T1000 (cell line): ENCODE measurements around the gene TRMT10B.
"Not testable (repeated sequence)": the region's sequence is repeated elsewhere in the genome, so short reads cannot be mapped to it uniquely, and the experiment has no call there.

Source experiments
- DNase-seq: peaks from one replicate; lab custom pipeline; 2025; ENCODE audit warnings: mixed read lengths; lab: John Stamatoyannopoulos, UW

Gene TRMT10B

DNA sequence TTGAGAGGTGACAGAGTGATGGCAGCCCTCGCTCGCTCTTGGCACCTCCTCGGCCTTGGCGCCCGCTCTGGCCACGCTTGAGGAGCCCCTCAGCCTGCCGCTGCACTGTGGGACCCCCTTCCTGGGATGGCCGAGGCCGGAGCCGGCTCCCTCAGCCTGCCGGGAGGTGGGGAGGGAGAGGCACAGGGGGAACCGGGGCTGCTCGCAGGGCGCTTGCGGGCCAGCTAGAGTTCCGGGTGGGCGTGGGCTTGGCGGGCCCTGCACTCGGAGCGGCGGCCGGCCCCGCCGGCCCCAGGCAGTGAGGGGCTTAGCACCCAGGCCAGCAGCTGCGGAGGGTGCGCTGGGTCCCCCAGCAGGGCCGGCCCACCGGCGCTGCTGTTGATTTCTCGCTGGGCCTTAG, 1.9 kb upstream of the TRMT10B start:
- not testable (repeated sequence) for DNase-seq

DNA sequence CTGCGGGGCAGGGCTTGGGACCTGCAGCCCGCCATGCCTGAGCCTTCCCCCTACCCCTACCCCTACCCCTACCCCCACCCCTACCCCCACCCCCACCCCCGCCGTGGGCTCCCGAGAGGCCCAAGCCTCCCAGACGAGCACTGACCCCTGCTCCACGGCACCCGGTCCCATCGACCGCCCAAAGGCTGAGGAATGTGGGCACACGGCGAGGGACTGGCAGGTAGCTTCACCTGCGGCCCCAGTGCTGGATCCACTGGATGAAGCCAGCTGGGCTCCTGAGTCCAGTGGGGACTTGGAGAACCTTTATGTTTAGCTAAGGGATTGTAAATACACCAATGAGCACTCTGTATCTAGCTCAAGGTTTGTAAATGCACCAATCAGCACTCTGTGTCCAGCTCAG, 1.5 kb upstream of the TRMT10B start:
- DNase-seq, result not testable (repeated sequence)

DNA sequence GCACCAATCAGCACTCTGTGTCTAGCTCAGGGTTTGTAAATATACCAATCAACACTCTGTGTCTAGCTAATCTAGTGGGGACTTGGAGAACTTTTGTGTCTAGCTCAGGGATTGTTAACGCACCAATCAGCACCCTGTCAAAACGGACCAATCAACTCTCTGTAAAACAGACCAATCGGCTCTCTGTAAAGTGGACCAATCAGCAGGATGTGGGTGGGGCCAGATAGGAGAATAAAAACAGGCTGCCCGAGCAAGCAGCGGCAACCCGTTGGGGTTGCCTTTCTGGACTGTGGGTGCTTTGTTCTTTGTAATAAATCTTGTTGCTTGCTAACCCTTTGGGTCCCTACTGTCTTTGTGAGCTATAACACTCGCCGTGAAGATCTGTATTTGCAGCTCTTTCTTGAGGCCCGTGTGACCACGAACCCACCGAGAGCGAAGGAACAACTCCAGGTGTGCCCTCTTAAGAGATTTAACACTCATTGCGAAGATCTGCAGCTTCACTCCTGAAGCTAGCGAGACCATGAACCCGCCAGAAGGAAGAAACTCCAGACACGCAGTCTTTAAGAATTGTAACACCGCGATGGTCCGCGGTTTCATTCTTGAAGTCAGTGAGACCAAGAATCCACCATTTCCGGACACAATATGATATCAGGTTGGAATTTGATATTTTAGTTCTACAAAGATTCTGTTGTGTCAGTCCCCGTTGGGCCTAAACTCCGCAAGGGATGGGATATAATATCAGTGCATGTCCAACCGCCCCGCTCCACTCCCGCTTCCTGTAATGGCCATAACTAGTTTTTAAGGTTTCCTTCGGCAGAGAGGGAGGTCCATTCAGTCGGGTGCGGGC, 740 bp upstream of the TRMT10B start:
- no peak for DNase-seq

DNA sequence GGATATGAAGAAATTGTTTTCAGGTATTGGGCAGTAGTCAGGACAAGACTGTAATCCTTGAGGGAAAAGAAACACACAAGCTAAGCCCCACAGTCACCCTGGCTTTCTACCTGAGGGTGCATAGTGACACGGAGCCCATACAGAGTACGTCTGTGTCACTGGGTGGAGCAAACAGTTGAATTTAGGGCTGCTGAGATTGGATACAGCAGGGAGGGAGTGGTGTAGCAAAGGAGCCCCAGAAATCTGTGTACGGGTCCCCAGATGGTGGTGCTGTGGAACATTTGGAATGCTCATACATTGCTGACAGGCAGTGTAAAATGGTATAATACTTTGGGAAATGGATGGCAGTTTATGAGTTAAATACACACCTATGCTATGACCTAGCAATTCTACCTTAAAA, 5.1 kb downstream of the TRMT10B start:
- no peak for DNase-seq

DNA sequence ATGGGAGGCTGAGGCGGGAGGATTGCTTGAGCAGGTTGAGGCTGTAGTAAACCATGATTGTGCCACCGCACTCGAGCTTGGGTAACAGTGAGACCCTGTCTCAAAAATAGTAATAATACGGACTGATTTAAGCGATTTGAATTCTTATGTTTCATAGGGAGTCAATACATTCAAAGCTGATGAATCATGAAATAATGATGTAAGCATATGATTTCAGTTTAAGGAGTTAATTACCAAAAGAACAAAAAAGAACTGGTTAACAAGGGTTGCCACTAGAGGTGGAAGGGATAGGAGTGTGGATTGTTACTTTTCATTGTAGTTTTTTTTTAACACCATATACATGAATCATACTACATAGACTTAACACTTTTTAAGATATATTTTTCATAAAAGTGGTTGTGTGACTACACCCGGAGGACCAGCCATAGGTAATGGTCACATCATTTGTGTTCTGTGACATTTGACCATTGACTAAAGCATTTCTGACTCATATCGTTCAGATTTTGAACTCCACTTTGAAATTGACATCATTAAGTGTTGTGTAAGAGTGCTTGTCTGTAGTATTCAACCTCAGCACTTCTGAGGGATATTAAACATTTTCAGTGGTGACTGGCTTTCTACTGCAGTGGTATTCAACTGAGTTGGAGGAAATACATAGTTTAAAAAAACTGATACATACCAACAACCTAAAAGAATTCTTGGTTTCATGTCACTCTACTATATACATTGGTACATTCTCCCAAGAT, 7.0 kb downstream of the TRMT10B start:
- DNase-seq, result no peak

DNA sequence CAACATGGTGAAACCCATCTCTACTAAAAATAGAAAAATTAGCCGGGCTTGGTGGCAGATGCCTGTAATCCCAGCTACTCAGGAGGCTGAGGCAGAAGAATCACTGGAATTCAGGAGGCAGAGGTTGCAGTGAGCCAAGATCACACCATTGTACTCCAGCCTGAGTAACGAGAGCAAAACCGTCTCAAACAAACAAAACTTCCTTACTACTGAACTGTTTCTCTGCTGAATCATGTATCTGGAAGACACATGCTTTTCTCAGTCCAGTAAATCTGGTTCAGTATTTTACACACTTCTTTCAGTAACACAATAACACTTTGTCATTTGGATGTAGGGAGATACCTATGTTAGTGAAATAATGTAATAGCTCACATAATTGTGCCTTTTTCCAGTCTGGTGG, 7.9 kb downstream of the TRMT10B start:
- no peak for DNase-seq

DNA sequence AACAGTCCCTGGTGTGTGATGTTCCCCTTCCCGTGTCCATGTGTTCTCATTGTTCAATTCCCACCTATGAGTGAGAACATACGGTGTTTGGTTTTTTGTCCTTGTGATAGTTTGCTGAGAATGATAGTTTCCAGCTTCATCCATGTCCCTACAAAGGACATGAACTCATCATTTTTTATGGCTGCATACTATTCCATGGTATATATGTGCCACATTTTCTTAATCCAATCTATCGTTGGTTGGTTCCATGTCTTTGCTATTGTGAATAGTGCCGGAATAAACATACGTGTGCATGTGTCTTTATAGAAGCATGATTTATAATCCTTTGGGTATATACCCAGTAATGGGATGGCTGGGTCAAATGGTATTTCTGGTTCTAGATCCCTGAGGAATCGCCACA, 11.7 kb downstream of the TRMT10B start:
- not testable (repeated sequence) for DNase-seq

DNA sequence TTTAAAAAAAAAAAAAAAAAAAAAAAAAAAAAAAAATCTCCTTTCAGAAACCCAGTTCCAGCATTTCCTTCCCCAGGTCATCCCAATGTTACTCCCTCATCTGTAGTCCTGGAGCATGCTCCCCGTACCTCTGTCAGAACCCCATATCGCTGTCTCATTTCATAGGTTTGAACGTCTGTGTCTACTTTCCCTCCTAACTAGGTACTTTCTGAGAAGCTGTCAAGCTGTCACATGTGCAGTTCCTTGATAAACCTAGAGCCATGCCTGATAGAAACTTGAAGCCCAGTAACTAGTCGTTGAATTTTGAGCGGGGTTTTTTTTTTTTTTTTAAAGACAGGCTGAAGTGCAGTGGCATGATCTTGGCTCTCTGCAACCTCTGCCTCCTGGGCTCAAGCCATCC, 15.7 kb downstream of the TRMT10B start:
- DNase-seq, result no peak

DNA sequence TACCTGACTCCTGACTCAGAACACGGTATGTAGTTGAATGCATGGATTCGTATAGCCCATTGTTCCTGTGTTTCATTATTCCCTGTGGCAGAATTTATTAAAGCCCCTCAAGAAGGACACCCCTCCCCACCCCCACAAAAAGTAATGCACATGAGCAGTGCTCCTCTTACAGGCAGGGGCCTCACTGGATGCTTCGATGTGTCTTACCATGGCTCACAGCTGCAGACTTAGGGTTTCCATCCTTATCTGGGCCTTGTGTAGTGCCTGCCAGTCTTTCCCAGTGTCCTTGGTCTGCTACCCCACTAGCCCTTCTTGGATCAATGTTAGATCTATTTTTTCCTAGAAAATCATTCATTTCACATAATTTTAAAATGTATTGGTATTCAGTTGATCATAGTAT, 16.4 kb downstream of the TRMT10B start:
- DNase-seq, result no peak

DNA sequence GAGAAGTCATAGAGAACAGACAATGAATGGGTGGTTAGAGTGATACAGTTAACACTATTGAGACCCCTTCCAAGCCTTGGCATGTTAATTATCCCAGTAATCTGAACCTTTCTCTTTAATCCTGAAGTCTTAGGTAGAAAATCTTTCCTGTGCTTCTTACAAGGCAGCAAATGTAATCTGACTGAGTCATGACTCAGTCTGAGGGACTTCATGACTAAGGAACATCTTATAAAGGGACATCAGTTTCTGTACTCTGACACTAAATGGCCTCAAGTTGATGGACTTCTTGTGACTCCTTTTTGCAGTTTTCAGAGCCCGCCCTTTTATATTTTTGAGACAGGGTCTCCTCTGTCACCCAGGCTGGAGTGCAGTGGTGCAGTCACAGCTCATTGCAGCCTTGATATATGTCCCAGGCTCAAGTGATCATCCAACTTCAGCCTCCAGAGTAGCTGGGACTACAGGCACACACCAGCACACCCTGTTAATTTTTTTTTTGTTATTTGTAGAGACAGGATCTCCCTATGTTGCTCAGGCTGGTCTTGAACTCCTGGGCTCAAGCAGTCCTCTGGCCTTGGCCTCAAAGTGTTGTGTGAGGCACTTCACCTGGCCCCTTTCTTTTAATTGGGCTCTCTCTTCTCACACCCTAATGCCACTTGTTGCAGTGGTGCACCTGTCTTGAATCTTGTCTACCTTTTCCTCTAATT, 21.8 kb downstream of the TRMT10B start:
- DNase-seq, result no peak

DNA sequence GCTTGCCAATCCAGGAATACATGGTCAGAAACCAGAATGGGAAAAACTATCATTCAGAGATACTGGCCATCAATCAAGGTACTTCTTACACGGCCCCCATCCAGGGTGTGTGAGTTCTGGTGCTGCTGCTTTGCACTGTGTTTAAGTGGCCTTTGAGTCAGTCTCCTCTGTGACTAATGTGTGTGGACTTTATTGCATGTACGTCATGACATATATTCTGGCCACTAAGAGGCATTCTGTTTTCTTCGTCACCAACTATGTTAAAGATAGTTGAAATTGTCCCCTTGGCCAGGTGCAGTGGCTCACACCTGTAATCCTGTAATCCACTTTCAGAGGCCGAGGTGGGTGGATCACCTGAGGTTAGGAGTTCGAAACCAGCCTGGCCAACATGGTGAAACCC, 22.7 kb downstream of the TRMT10B start:
- no peak for DNase-seq

DNA sequence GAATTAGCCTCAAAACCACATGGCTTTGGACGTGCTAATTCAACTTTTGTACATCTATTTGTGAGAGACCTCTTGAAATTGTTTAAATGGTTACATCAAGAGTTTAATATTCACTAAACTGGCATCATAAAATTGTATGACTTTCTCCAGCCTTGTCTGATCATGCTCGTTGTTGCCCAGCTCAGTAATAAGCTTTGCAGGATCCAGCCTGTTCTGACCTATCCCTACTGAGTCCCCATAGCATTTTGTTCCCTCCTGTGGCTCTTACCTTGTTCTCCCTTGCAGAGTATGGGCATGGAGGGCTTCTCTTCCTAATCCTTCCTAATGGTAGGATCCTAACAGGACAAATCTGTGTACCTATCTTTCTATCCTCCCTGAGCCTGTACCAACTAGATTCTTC, 24.9 kb downstream of the TRMT10B start:
- no peak for DNase-seq

DNA sequence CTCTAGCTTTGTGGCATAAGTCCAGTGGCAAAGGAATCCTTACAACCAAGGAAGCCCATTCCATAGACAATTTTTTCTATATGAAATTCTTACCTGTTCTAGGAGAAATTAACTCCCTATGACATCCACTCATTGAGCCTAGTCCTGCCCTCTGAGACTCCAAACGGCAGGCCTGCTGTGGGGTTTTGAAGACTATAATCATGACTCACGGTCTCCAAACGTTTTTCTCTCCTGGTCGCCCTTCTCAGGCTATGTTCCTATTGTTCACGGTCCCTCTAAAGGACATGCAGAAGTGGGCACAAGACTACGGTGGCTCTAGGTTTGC, 30.6 kb downstream of the TRMT10B start:
- DNase-seq, result no peak

DNA sequence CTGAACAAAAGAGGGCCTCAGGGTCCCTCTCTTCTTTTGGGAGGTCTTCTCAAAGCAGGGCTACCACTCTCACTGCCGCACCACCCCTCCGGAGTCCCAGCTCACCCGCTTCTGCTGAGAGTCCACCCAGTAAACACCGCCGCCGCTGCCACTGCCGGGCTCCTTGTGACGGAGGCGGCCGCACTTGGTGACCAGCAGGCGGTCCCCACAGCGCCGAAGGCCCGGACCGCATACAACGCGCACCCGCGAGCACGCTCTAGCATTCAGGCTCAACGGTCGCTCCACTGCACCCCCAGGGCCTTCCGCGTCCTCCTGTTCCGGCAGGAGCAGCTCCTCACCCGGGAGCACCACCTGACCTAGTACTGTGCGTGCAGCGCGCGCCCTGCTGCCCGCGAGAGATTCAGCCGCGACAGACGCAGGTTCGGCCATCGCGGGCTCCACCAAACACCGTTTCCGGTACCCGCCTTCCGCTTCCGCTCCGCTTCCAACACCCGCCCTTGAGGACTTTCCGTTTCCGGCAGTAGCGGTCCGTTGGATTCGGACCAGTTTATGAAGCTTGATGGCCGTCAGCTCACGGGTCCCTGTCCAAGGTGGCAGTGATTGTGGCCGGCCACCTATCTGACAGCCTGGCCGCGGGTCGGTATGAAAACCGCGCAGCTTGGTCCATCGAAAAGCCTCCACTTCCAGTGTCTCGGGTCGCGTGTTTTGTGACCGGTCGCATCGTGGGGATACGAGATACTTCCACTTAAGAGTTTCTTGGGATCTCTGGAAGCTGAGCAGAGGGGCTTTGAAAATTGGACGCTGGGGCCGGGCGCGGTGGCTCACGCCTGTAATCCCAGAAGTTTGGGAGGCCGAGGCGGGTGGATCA, 31.2 kb downstream of the TRMT10B start, which contains the start of gene EXOSC3:
Gene EXOSC3, minus strand, starts transcription at position 449 of the 868 bp plus-strand sequence. Its CDS starts 20 bp downstream, at position 429.
- DNase-seq, result peak; percentile 61

DNA sequence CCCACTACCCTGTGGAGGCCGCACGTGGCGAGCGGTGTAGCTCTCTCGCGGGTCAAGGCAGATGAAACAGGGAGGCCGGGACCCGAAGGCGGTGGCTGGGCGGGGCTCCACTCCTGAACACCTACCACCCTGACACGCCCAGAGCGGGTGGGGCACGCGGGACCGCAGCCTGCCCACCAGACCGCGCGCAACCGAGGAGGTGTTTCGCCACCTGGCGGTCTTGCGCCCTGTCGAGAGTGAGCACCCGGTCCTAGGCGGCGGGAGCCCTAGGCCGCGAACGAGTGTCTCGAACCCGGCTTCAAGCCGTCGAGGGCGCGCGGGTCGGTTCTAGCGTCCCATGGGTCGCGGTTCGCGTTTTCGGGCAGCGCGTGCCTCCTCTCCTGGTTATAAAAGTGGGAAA, 33.5 kb downstream of the TRMT10B start:
- DNase-seq, result no peak

DNA sequence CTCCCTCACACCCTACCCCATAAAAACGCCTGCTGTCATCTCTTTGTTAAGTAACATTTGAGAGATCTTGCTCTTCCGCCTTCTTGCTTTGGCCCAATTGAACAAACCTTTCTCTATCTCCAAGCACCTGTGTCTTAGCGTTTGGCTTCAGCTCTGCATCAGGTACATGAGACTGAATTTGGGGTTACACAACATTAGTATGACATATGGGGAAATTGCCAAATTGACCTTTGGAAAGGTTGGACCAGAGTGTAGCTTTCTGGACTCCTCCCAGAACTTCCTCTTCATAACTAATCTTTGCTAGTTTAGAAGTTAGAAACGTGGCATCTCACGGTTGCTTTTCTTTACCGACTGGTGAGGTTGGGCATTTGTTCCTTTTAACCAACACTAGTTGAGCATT, 34.7 kb downstream of the TRMT10B start:
- no peak for DNase-seq

DNA sequence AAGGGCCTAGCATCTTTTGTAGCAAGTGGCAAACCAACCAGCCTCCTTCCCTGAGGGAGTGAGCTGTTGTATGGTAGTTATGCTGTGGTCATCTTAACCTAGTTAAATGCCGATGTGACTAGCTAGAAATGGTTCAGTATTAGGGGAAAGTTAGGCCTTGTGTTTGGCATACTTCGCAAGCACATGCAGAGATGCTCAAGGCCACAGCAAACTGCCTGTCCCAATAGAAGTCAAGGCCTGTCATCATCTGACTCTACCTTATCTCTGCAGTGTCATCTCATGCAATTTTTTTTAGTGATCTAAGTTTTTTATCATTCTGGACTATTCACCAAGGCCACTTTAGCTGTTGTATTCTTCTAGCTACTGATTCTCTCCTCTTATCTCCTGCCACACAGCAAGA, 36.5 kb downstream of the TRMT10B start:
- no peak for DNase-seq

DNA sequence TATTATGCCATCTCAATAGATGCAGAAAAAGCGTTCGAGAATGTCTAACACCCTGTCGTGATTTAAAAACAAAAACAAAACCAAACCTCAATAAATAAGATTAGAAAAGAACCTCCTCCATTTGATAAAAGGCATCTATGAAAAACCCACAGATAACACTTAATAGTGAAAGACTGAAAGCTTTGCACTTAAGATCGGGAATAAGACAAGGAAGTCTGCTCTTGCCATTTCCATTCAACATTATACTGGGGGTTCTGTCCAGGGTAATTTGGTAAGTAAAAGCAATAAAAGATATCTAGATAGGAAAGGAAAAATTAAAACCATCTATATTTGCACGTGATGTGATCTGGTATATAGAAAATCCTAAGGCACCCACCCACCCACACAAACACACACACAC, 38.5 kb downstream of the TRMT10B start:
- no peak for DNase-seq

DNA sequence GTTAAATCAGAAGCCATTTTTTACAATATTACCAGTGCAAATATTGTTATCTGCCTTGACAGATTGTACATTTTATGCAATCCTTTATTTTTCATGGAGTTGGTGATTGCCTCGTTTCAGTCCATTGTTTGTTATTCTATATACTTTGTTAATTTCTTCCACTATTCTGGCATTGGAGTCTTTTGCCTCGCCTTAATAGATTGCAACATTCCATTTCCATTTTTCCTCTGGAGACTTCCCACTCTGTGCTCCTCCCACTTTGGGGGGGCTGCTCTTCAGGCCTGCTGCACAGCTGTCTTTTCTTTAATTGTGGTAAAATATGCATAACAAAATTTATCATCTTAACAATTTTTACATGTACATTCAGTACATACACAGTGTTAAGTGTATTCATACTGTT, 42.6 kb downstream of the TRMT10B start:
- DNase-seq, result no peak

DNA sequence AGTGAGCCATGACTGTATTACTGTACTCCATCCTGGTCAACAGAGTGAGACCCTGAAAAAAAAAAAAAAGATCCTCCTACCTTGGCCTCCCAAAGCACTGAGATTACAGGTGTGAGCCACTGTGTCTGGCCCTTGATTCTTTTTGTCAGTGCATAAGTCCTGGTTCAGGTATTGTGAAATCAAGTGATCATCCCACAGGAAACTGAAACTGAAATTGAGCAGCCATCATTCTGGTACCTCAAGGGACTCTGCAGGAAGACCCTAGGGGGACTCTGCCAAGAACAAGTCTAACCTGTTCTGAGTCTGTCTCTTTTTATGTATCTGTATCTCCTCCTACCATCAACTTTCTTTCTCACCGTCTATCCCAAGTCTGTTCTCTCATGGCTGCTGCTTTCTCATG, 45.1 kb downstream of the TRMT10B start:
- DNase-seq, result no peak

DNA sequence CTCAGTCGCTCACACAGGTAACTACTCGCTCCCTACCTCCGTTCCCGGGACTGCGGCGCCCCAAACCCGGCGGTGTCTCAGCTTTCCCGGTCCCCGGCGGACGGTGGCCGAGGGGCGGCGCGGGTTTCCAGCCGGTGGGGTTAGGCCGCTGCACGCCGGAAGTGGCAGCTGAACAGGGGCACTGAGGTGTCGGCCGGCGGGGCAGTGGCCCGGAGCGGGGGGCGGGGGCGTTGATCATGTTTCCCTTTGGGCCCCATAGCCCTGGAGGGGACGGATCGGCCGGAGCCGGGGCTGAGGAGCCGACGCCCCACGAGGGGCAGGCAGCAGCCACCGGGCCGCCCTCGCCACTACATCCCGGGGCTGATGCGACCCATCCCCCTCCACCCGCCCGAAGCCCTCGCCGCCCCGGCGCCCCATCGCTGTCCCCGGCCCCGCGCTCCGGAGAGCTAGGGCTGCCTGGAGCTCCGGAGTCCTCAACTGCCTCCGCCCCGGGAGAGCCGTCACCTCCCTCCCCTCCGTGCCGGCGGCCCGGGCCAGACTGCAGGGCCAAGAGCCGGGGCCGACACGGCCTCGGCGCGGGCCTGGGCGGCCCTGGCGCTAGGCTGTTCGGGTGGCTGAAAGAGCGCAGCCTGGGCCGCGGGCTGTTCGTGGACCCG, 47.2 kb downstream of the TRMT10B start, which contains the start of gene DCAF10:
Gene DCAF10, plus strand, starts transcription at position 167 of the 656 bp plus-strand sequence. Its CDS starts 70 bp downstream, at position 237.
- peak; percentile 76 for DNase-seq
